ENCODE data around the gene TNXB. TPM values are rescaled to one million over a fixed set of nuclear protein-coding genes. Genes with fewer than 3 reads are reported as not detected.

Gene TNXB
- total and polyA plus RNA-seq, 9 of the 15 experiments (the other 6 are each of a cell fraction or from before 2014, with no cell fraction given): 0.14 to 28.1 (median 12.4) TPM

GRCh38 chr6:32045811-32046449, 63.2 kb downstream of the TNXB start (continued):
- peak; percentile 75; the same call in 1 of the 2 replicates for TF ChIP-seq NFRKB (IDR thresholded peaks at IDR 0.05; ENCODE audit: low read depth)
- no peak for TF ChIP-seq OTX1 (CRISPR knock-in tag; IDR thresholded peaks at IDR 0.05)
- TF ChIP-seq TOE1 (IDR thresholded peaks at IDR 0.05; ENCODE audit: borderline replicate concordance): peak; percentile 48; the same call in 1 of the 2 replicates
- no peak for TF ChIP-seq TOE1 (CRISPR knock-in tag; IDR thresholded peaks at IDR 0.05; ENCODE audit: borderline replicate concordance, low read depth)
- peak; percentile 63; the same call in 1 of the 2 replicates for TF ChIP-seq ZNF395 (CRISPR knock-in tag; IDR thresholded peaks at IDR 0.05)
- TF ChIP-seq ZNF23 (CRISPR knock-in tag; IDR thresholded peaks at IDR 0.05): 0 out of 2 replicates have a peak, but pooled peaks have one; percentile 39
- peak; percentile 43; the same call in 1 of the 2 replicates for TF ChIP-seq JUND (IDR thresholded peaks at IDR 0.05; ENCODE audit: borderline replicate concordance, low read depth, low read length)
- TF ChIP-seq JUND (tag; IDR thresholded peaks at IDR 0.05; ENCODE audit: borderline replicate concordance, low read depth, low read length): no peak; the same call in 2 of the 3 replicates
- TF ChIP-seq POLR2A (conservative IDR thresholded peaks at IDR 0.05): peak; percentile 59
- no peak for TF ChIP-seq PCBP2 (IDR thresholded peaks at IDR 0.05; ENCODE audit: low read depth, low read length, poor library complexity, severe bottlenecking)
- 0 out of 2 replicates have a peak, but pooled peaks have one; percentile 28 for TF ChIP-seq CBFA2T2 (conservative IDR thresholded peaks at IDR 0.05)
- peak in 1 of 2 experiments; percentile 13; a peak in 1 of 4 replicates for TF ChIP-seq RAD21 (CRISPR knock-in tag; conservative IDR thresholded peaks at IDR 0.05 in 1 of 2, IDR thresholded peaks at IDR 0.05 in 1 of 2)
- no peak for TF ChIP-seq HMG20B (CRISPR knock-in tag; IDR thresholded peaks at IDR 0.05)
- 0 out of 2 replicates have a peak, but pooled peaks have one; percentile 30 for TF ChIP-seq FOXP4 (CRISPR knock-in tag; IDR thresholded peaks at IDR 0.05; ENCODE audit: borderline replicate concordance)
- peak; percentile 79; the same call in 1 of the 2 replicates for TF ChIP-seq E2F3 (CRISPR knock-in tag; IDR thresholded peaks at IDR 0.05)
- TF ChIP-seq, protein P1, sequence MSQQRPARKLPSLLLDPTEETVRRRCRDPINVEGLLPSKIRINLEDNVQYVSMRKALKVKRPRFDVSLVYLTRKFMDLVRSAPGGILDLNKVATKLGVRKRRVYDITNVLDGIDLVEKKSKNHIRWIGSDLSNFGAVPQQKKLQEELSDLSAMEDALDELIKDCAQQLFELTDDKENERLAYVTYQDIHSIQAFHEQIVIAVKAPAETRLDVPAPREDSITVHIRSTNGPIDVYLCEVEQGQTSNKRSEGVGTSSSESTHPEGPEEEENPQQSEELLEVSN (IDR thresholded peaks at IDR 0.05; ENCODE audit: borderline replicate concordance in 1 of 2, extremely low read depth in 1 of 2, insufficient read depth in 1 of 2, insufficient read length in 1 of 2, low read depth in 1 of 2, low read length in 1 of 2, poor library complexity in 1 of 2, severe bottlenecking in 1 of 2): peak; percentile 64 to 82
- TF ChIP-seq CEBPZ (IDR thresholded peaks at IDR 0.05; ENCODE audit: borderline replicate concordance, low read depth, low read length): no peak

All from K562 (cell line).